Glomerular endothelial cell (primary cell): Measurements from ENCODE around the gene BCL6B. TPM values are rescaled to one million over a fixed set of nuclear protein-coding genes. Genes with fewer than 3 reads are reported as not detected.
"Not testable (repeated sequence)": the region's sequence is repeated elsewhere in the genome, so short reads cannot be mapped to it uniquely, and the experiment has no call there.

Source experiments
- DNase-seq: peaks from one replicate; pipeline ENCODE4 v3.0.0-alpha.2; 2011; ENCODE audit warnings: low read depth, low spot score; ENCODE audit errors: extremely low read depth
- total RNA-seq: library from RNA; depleted of rRNA; stranded (reverse); fragments of >200 nt; gene quantifications from 2 replicates; pipeline ENCODE4 v1.2.3, GENCODE V29; 2015

The BCL6B gene
- total RNA-seq, 1 donor from 2014 or later, result 180 TPM

GRCh38 chr17:7050583-7050982 is 27.7 kb downstream of the BCL6B start:
- not testable (repeated sequence) for DNase-seq

- DNase-seq, result no peak
Measured at GRCh38 chr17:7056386-7056785, 33.5 kb downstream of the BCL6B start.

- peak; percentile 95 for DNase-seq
Measured at GRCh38 chr17:7058831-7059447, 36.1 kb downstream of the BCL6B start.

GRCh38 chr17:7060165-7060891 is 37.5 kb downstream of the BCL6B start:
- peak; percentile 98 for DNase-seq

- DNase-seq, result no peak
Measured at GRCh38 chr17:7063518-7064094, 40.8 kb downstream of the BCL6B start.

- no peak for DNase-seq
Measured at GRCh38 chr17:7064261-7064660, 41.4 kb downstream of the BCL6B start.

- no peak for DNase-seq
Measured at GRCh38 chr17:7067198-7067597, 44.3 kb downstream of the BCL6B start.

- no peak for DNase-seq
Measured at GRCh38 chr17:7068268-7068667, 45.4 kb downstream of the BCL6B start.

GRCh38 chr17:7070712-7071111 is 47.9 kb downstream of the BCL6B start:
- DNase-seq, result no peak

- no peak for DNase-seq
Measured at GRCh38 chr17:7072406-7072805, 49.6 kb downstream of the BCL6B start.

- no peak for DNase-seq
Measured at GRCh38 chr17:7074931-7075330, 52.1 kb downstream of the BCL6B start.

- DNase-seq, result no peak
Measured at GRCh38 chr17:7077911-7078546, 55.2 kb downstream of the BCL6B start.

GRCh38 chr17:7078711-7079110 is 55.9 kb downstream of the BCL6B start:
- no peak for DNase-seq

Other genes with a start within 250 kb of the BCL6B start
- 0.29 and 0.58 TPM in 2 replicates for gene FBXO39, start 246.8 kb upstream of the BCL6B start, total RNA-seq
- not detected in 2 replicates for gene TEKT1, start 191.3 kb upstream of the BCL6B start, total RNA-seq
- gene ALOX12, start 27.0 kb upstream of the BCL6B start, total RNA-seq, result not detected in 2 replicates
- gene RNASEK, start 10.4 kb upstream of the BCL6B start, total RNA-seq, result 459 and 493 TPM in 2 replicates
- 6.6 and 7.9 TPM in 2 replicates for gene SLC16A13, start 13.0 kb downstream of the BCL6B start, total RNA-seq
- 0.12 and 0.44 TPM in 2 replicates for gene SLC16A11, start 21.0 kb downstream of the BCL6B start, total RNA-seq
- gene CLEC10A, start 57.2 kb downstream of the BCL6B start, total RNA-seq, result not detected in 2 replicates
- not detected in 2 replicates for gene ASGR2, start 91.8 kb downstream of the BCL6B start, total RNA-seq
- 2.6 and 5.4 TPM in 2 replicates for gene ASGR1, start 156.3 kb downstream of the BCL6B start, total RNA-seq
- 10.8 and 22.3 TPM in 2 replicates for gene DLG4, start 196.8 kb downstream of the BCL6B start, total RNA-seq
- gene ACADVL, start 196.9 kb downstream of the BCL6B start, total RNA-seq, result 252 and 369 TPM in 2 replicates
- gene DVL2, start 211.5 kb downstream of the BCL6B start, total RNA-seq, result 36.9 and 41.6 TPM in 2 replicates
- 42.9 and 53.0 TPM in 2 replicates for gene PHF23, start 216.4 kb downstream of the BCL6B start, total RNA-seq
- 548 and 565 TPM in 2 replicates for gene GABARAP, start 219.4 kb downstream of the BCL6B start, total RNA-seq
- gene CTDNEP1, start 228.7 kb downstream of the BCL6B start, total RNA-seq, result 55.4 and 73.5 TPM in 2 replicates
- gene ELP5, start 229.2 kb downstream of the BCL6B start, total RNA-seq, result 27.5 and 27.7 TPM in 2 replicates
- gene CLDN7, start 239.4 kb downstream of the BCL6B start, total RNA-seq, result 1.9 and 2.1 TPM in 2 replicates